ENCODE results near the gene ZNF692.
"Not testable (repeated sequence)": the region's sequence is repeated elsewhere in the genome, so short reads cannot be mapped to it uniquely, and the experiment has no call there.

Gene ZNF692

DNA sequence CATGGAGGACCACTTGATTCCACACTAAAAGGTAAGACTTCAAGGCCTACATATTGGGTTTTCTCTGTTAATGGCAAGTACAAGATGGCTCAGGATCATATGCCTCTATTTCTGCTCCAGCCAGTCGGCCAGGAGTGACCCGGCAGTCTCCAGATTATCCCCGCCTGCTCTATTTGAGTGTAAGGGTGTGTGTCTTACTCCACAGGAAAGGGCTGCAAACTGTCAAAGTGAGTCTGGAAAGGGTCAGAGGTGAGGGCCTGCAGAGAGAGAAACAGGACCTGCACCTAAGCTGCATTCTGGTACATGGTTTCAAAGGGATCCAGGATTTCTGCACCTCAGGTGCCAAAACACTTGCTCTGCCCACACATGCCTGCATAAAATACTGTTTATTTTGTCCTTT, 9.2 kb downstream of the ZNF692 start:
- no peak for DNase-seq (ENCODE audit: low read depth in 2 of 2)

DNA sequence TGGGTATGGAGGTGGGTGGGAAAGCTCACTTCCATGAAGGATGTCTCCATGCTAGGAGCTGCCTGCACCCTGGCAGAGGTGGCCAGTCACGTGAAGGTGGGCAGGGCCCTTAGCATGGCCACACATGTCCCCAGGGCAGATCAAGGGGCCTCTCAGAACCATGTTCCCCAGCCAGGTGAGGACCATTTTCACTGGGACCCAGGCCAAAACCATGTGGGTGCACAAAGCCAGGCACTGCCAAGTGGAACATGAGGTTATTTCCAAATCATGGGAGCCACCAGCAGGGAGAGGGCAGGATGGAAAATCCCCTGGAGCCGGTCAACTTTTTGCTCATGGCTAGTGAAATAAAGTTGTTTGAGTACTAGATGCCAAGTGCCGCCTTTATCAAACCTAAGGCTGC, 9.7 kb downstream of the ZNF692 start:
- no peak for DNase-seq (ENCODE audit: low read depth in 2 of 2)

DNA sequence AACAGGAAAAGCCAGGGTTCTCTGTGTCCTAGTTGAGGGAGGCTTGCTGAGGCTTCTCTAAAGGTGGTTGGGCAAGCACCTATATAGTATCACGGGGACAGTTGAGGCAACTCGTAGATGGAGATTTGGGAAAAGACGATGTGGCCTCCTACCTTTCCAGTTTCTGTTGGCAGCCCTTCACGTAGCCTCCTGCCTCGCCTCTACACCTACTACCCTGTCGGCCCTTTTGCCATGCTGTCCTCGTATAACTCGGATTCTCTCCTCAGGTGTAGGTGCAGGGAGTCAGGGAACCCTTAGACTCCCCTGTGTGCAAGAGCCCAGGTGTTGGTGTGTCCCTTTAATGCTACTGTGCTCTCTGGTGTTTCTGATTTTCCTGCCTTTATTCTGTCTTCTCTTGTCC, 10.3 kb downstream of the ZNF692 start:
- no peak for DNase-seq (ENCODE audit: low read depth in 2 of 2)

DNA sequence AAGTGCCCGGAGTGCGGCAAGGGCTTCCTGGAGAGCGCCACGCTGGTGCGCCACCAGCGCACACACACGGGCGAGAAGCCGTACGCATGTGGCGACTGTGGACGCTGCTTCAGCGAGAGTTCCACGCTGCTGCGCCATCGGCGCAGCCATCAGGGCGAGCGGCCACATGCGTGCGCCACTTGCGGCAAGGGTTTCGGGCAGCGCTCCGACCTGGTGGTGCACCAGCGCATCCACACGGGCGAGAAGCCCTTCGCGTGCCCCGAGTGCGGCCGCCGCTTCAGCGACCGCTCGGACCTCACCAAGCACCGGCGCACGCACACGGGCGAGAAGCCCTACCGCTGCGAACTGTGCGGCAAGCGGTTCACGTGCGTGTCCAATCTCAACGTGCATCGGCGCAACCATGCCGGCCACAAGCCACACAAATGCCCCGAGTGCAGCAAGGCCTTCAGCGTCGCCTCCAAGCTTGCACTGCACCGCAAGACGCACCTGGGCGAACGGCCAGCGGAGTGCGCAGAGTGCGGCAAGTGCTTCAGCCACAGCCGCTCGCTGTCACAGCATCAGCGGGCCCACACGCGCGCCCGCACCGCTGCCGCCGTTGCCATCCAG, 10.8 kb downstream of the ZNF692 start:
- no peak for DNase-seq (ENCODE audit: low read depth in 2 of 2)

DNA sequence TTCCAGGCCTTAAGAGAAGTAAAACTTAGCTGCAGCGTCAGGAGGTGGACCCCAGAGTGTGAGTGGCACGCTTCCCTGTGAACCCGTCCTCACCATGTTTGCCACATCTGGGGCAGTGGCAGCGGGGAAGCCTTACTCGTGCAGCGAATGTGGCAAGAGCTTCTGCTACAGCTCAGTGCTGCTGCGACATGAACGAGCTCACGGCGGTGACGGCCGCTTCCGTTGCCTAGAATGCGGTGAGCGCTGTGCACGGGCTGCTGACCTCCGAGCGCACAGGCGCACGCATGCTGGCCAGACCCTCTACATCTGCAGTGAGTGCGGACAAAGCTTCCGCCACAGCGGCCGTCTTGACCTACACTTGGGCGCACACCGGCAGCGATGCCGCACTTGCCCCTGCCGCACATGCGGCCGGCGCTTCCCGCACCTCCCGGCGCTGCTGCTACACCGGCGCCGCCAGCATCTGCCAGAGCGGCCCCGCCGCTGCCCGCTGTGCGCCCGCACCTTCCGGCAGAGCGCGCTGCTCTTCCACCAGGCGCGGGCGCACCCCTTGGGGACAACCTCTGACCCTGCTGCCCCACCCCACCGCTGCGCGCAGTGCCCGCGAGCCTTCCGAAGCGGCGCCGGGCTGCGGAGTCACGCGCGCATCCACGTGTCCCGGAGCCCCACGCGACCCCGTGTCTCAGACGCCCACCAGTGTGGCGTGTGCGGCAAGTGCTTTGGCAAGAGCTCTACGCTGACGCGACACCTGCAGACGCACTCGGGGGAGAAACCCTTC, 11.5 kb downstream of the ZNF692 start:
- no peak for DNase-seq (ENCODE audit: low read depth in 2 of 2)

DNA sequence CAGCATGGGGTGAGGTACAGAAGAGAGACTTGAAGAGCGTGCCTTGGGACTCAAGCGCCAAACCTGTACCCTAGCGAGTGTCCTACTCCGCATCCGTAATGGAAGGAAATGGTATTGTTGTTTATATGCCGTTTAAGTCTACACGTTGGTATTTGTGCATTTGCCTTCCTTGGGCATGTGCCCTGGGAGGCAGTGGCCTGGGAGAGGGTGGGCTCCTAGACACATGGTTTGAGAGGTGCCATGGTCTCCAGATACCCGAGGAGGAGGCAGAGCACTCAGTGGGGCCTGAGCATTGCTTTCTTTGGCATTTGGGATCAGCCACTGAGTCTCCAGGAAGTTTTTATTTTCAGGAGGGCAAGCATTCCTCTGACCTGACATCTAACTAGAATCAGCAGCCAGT, 14.4 kb downstream of the ZNF692 start:
- no peak for DNase-seq (ENCODE audit: low read depth in 2 of 2)

DNA sequence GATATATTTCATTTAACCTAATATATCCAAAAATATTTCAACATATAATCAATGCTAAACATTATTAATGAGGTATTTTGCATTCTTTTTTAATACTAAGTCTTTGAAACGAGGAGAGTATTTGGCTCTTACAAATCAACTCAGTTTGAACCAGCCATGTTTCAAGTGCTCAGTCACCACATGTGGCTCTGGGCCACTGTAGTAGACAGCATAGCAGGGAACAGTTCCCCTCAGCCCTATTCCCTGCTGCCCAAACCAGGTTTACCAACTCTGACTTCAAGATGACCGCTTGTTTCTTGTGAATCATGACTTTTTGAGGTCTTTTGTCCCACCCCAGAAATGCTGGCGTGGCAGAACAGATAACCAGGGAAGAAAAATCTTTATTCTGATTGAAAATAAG, 15.2 kb downstream of the ZNF692 start:
- no peak for DNase-seq (ENCODE audit: low read depth in 2 of 2)

DNA sequence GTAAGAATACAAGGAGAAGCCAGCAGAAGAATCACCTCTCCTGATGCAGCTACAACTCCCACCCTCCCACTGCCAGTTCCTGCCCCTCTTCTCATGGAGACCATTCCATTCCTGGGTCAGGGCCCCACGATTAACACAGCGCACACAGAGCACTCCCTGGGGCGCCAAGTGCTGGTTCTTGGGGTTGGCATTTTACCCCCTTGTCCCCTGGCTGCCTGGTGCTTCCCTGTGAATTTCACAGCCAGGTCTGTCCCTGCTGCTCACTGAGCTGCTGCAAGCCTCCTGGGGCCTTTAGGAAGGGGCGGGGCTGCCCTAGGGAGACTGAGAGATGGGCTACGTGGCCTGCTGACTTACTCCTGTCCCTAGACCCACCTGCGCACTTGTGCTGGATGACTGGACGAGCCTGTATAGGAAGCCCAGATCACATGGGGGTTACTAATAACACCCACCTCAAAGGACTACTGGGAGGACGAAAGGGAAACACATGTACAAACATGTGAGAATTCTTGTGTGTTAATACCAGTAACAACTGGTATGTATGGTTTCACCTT, 16.0 kb downstream of the ZNF692 start:
- no peak for DNase-seq (ENCODE audit: low read depth in 2 of 2)

DNA sequence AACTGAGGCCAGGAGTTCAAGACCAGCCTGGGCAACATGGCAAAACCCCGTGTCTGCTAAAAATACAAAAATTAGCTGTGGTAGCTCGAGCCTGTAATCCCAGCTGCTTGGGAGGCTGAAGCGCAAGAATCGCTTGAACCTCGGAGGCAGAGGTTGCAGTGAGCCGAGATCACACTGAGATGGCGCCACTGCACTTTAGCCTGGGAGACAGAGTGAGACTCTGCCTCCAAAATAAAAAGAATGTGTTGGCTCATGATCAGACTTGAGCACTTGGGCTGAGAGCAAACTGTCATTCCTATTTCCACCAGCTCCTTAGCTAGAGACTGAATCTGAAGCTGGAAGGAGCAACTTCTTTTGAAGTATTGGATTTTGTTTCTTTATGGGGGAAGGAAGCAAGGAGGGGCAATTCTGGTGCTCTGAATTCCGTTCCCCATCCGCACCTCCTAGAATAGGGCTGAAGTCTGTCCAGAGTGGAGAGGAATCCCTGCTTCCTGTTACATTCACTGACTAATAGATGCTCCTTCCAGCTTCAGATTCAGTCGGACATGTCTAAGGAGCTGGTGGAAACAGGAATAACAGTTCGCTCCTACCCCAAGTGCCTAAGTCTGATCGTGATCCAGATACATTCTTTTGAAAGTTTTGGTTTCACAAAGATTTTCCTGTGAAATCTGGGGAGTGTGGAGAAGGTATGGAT, 17.0 kb downstream of the ZNF692 start:
- DNase-seq (ENCODE audit: low read depth in 2 of 2), result no peak

DNA sequence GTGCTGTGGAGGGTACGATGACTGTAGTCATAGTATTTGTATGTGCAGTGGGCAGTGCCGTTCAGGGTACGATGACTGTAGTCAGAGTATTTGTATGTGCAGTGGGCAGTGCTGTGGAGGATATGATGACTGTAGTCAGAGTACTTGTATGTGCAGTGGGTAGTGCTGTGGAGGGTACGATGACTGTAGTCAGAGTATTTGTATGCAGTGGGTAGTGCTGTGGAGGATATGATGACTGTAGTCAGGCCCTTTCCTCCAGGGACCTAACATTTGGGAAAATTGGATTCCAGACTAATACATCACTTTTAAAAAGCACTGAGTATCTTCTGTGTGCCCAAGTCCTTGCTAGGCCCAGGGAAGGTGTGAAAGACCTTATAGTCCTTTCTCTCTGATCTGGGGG, 17.9 kb downstream of the ZNF692 start:
- DNase-seq (ENCODE audit: low read depth in 2 of 2), result no peak

DNA sequence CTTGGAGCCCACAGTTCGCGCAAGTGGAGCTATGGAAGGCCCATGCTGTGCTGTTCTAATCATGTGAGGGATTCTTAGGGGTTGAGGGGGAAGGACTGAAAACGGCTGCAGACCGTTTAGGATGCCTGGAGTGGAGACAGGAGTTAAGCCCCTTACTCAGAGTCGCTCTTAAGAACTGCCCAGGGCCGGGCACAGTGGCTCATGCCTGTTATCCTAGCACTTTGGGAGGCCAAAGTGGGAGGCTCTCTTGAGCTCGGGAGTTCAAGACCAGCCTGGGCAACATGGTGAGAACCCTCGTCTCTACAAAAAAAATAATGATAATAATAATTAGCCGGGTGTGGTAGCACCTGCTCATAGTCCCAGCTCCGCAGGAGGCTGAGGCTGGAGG, 19.7 kb downstream of the ZNF692 start:
- DNase-seq (ENCODE audit: low read depth in 2 of 2), result no peak

DNA sequence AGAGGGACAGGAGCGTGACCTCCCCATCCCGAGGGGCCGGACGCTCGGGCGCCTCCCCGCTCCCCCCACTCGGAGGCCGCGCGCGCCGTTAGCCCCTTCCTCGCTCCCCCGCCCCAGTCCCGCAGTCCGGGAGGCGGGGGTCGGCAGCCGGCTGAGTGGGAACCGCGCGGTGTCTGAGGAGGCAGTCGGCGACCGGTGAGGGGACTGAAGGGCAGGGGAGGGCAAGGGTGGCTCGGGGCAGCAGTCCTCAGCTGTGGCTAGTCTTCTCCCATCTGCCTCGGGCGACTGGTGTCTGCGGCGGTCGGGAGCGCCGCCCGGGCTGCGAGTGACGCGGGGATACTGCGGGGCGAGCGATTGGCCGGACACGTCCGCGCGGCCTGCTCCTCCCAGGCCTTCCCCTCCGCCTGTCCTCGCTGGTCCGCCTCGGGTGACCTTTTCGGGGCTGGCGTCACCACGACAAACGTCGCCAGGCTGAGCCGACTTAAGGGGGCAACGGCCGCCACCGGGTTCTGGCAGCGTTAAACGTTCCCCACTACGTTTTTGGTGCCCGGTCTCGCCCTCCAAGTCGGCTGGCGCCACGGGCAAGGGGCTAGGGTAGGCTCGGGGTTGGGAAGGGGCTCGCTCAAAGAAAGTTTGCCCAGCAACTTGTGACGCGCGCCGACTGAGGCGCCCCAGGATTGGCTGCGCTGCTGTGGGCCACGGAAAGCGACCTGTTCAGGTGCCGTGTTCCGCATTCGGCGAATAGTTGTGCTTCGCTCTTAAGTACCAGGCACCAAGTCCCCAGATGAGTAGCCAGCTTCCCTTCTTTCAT, 20.3 kb downstream of the ZNF692 start:
- peak; percentile 77 to 79 for DNase-seq (ENCODE audit: low read depth in 2 of 2)

DNA sequence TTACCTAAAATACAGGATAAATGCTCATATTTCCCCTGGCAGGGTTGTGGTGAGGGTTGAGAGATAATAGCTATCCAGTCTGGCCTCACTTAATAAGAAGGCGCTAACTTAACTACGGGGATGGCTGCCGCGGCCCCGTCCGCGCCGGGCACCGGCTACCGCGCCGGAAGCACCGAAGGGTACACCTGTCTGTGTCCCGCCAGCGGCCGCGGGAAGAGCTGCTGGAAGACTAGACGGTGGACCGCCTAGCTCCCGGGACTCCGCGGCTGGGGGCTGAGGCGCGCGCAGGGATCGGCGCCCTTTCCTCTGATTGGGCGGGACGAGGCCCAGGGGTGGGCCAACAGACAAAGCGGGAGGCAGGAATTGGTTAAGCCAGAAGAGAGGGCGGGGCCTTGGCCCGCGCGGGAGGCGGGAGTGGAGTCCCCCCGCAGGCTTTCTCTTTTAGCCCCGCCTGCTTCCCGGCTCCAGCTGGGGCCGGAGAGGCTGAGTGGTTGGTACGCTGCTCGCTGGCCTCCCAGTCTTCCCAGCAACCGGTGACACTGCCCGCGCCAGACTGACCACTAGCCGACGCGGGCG, 21.0 kb downstream of the ZNF692 start, which contains the start of gene ZNF672:
ZNF672 (plus strand) TSS at position 444 of the 576 bp plus-strand sequence. CDS start 9,051 bp downstream, outside the sequence.
- peak; percentile 87 to 91 for DNase-seq (ENCODE audit: low read depth in 2 of 2)

DNA sequence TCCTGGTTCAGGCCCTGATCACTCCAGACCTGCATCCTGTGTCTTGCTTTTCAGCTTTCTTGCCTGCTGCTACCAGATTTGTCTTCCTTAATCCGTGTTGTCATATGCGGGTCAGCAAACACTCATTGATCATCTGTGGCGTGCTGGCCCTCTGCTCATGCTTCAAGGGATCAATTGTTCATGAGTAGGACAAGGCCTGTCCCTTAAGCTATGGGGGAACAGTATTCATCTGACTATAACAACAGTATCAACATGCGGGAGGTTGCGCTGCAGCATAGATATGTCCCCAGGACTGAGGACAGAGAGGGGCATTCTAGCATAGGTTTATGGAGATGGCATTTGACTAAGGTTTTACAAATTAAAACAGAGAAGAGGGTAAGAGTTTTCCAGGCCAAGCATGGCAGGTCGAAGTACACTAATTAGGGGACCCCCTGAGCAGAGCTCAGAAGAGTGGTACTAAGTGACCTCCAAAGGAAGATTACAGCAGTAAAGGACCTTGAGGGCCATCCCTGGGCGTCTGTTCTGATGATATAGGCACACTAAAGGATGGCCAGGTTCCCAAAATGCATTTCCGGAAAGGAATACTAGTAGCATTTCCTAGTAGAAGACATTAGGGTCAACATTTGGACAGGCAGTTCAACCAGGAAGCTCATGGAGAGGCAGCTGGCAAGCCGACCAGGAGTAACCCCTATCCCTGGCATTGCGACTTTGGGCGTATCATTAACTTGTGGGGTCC, 21.7 kb downstream of the ZNF692 start:
- no peak for DNase-seq (ENCODE audit: low read depth in 2 of 2)

DNA sequence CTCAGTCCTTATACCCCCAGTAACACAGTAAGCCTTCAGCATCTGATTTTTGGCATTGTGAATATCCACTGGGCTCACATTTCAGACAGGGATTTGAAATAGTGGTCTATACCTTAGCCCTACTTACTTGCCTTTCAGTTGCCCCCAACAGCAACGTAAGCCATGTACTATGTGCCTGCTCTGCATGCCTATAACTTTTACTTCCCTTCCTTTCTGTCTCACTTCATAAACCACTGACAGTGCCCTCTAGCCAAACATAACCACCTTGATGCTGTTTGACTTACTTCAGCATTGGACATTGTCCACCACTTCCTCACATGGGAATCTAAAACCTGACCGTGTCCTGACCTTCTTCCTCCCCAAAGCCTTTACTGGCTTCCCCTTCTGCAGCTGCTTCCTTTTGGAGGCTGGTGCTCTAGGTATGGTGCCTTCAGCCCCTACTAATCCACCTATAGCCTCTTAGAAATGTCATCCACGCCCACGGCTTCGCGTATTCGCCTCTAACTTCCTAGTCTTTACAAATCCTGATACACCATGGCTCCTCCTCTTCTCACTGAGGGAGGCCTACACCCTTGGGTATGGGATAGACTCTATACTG, 24.4 kb downstream of the ZNF692 start:
- DNase-seq (ENCODE audit: low read depth in 2 of 2), result no peak

DNA sequence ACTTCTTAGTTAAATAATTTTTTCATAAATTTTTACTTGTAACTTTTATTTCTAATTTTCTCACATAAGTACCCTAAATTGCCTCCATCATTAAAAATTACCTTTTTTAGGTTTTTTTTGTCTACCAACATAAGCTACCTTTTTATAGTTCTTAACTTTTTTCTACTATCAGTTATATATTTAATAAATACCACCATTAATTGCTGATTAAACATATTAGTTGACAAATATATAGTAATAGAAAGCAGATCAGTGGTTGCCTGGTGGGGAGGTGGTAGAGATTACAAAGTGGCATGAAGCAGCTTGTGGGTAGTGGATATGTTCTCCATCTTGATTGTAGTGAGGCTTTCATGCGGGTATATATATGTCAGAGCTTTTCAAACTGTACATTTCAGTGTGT, 27.0 kb downstream of the ZNF692 start:
- DNase-seq (ENCODE audit: low read depth in 2 of 2), result no peak

DNA sequence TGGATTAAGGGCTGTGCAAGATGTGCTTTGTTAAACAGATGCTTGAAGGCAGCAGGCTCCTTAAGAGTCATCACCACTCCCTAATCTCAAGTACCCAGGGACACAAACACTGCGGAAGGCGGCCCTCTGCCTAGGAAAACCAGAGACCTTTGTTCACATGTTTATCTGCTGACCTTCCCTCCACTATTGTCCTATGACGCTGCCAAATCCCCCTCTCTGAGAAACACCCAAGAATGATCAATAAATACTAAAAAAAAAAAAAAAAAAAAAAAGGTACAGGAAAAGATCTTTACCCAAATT, 28.2 kb downstream of the ZNF692 start:
- DNase-seq (ENCODE audit: low read depth in 2 of 2), result not testable (repeated sequence)

DNA sequence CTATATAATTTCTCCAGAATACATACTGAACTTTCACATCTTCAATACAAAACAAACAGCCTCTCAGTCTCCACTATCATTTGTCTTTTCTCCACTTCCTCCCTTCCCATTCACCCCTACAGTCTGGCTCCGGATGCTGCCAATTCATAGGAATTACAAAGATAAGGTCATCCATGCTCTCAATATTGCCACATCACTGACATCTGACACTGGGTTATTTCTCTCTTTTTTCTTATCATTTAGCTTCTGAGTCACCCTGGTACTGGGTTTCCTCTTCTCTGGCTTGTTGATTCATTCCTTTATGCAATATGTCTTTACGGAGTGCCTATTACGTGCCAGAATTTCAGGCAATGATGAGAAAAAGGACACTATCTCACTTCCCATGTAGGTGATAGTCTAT, 30.0 kb downstream of the ZNF692 start:
- DNase-seq (ENCODE audit: low read depth in 2 of 2), result no peak

DNA sequence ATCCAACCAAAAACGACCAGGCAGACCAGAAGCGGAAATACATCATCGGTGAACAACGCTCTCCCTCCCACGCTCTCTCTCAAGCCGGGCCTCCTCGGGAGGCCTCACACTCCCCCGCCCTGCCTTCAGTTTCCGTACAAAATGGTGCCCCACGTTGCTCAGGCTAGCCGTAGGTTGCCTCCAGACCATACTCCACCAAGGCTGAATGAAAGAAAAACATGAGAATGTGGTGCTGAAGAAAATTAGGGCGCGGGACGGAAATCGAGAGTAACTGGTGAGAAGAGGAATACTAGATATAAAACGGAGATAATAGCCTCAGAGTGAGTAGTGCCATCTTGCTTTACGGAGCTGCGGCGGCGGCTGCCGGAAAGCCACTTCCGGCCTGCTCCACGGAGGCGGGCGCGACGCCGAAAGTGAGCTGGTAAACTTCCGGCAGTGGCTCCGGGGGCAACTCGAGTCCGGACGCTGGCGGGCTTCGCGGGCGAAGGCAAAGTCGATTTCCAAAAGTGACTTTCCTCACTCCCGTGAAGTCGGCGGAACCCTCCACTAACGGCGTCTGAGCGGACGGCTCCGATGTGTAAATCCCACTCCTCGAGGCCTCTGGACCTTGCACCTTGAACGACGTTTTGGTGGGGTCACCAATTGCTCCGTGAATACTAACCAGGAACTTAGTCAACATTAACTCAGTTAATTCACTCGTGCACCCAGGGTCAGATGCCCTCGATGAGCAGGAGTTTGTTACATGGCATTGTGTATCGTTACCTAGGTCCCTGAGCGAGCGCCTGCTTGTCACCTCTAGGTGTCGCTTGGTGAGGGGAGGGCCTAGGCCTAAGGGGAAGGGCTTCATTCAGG, 32.8 kb downstream of the ZNF692 start, which contains the start of gene SH3BP5L:
SH3BP5L (minus strand) TSS at position 7 of the 852 bp plus-strand sequence. CDS start 980 bp downstream, outside the sequence.
- peak; percentile 82 to 86 for DNase-seq (ENCODE audit: low read depth in 2 of 2)

DNA sequence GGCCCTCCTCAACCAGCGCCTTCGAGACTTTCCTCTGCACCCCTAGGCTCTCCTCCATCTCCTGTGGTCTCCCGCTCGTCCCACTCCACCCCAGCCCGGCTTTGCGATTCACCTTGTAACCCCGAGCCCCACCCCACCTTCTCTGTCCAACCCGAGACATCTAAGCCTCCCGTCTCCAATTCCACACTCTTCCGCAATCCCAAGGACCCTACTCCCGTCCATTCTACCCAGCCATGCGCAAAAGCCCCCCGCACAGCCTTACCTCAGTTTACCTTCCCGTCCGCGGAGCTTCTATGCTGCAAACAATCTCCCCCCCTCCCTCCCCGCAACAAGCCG, 33.3 kb downstream of the ZNF692 start:
- DNase-seq (ENCODE audit: low read depth in 2 of 2), result no peak
